WI38 (cell line): ENCODE measurements around the gene ACACA.

Experiments
- H3K4me3 ChIP-seq: 2 replicates; pipeline ENCODE4 v1.5.1; 2011; ENCODE audit warnings: low read depth, mild to moderate bottlenecking, control low read depth, low read length
- TF ChIP-seq, protein P1 (sequence below): IDR thresholded peaks from 2 replicates; pipeline ENCODE4 v1.5.1; 2012; ENCODE audit warnings: low read depth, mild to moderate bottlenecking, control low read depth, low read length

The ACACA gene

GRCh38 chr17:37273409-37274051 lies 133.1 kb downstream of the ACACA start:
- TF ChIP-seq, protein P1, sequence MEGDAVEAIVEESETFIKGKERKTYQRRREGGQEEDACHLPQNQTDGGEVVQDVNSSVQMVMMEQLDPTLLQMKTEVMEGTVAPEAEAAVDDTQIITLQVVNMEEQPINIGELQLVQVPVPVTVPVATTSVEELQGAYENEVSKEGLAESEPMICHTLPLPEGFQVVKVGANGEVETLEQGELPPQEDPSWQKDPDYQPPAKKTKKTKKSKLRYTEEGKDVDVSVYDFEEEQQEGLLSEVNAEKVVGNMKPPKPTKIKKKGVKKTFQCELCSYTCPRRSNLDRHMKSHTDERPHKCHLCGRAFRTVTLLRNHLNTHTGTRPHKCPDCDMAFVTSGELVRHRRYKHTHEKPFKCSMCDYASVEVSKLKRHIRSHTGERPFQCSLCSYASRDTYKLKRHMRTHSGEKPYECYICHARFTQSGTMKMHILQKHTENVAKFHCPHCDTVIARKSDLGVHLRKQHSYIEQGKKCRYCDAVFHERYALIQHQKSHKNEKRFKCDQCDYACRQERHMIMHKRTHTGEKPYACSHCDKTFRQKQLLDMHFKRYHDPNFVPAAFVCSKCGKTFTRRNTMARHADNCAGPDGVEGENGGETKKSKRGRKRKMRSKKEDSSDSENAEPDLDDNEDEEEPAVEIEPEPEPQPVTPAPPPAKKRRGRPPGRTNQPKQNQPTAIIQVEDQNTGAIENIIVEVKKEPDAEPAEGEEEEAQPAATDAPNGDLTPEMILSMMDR = no peak

DNA sequence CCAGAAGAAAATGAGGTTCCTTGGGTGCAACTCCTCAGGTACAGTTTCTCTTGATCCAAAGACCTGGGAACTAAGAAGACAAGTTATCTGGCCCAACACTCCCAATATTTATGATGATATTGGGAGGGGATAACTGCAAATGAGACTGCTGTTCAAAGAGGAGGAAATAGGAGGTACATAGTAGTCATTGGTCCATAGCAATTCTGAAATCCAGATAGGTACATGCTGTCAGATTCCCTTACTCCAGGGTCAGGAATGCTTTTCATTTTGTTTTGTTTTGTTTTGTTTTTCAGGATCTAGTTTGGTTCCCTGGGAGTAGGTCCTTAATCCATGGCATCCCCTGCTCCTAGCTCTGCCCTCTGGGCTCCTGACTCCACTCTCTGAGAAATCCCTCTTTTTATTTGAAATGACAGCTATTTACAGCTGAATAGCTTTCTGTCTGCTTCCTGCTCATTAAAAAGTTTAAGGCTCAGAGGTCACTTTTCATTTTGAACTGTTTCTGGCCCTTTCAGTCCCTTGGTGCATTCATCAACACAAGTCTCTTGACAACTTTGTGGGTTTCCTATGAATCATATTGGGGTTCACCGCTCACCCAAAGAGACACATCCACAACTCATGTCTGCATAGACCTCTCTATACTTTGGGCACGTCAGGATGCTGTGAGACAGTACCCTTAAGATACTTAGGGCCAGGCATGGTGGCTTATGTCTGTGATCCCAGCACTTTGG lies 141.0 kb downstream of the ACACA start:
- TF ChIP-seq, protein P1 = no peak

More at GRCh38 chr17:37273409-37274051, 133.1 kb downstream of the ACACA start:
- H3K4me3 ChIP-seq = no peak overlapping the region

GRCh38 chr17:37261286-37261685 lies 145.3 kb downstream of the ACACA start:
- H3K4me3 ChIP-seq = no peak overlapping the region
- TF ChIP-seq, protein P1 = no peak

More for the DNA sequence above, 141.0 kb downstream of the ACACA start:
- H3K4me3 ChIP-seq = no peak overlapping the region

DNA sequence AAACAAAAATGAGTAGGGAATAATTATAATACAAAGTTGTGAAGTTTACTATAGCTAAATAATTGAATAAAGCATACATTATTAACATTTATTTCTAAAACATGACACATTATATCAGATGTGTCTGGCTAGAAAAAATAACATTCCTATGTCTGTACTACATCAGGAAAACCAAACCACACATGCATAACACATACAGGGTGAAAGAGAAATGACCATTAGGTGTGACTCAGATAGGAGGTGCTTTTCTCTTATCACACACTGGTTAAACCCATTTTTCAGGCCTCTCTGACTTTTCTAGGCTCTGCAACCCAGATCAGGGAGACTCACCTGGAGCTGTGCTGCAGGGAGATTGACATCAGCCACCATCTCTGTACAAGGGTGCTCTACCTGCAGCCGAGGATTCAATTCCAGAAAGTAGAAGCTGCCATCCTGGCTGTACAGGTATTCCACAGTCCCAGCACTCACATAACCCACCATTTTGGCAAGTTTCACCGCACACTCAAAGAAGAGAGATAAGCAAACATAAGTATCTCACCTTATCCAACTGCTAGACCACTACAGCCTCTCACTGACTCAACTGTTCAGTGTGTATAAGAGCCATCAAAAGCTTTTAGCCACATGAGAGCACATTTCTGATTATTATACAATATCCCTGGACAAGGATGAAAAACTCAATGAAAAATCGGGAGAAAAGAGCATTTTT lies 147.5 kb downstream of the ACACA start:
- H3K4me3 ChIP-seq = no peak overlapping the region
- TF ChIP-seq, protein P1 = no peak

DNA sequence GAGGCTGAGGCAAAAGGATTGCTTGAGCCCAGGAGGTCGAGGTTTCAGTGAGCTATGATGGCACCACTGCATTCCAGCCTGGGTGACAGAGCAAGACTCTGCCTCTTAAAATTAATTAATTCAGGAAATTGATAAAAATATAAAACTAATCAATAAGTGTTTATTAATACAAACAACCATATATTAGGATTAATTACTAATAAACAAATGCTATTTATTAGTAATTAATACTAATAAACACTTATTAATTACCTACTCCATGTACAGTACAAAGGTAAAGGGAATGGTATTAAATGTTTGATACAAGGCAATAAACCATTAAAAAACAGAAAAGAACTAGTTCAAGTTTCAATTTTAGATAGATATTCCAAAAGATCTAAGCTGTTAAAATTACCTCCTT lies 150.0 kb downstream of the ACACA start:
- H3K4me3 ChIP-seq = no peak overlapping the region
- TF ChIP-seq, protein P1 = no peak

- TF ChIP-seq, protein P1 = no peak
- H3K4me3 ChIP-seq = no peak overlapping the region
These were observed 151.2 kb downstream of the ACACA start for GRCh38 chr17:37255432-37255831.

GRCh38 chr17:37247825-37248224 lies 158.8 kb downstream of the ACACA start:
- TF ChIP-seq, protein P1 = no peak
- H3K4me3 ChIP-seq = no peak overlapping the region
